Lung (tissue), 12 donors: ENCODE results near the gene TANC1. TPM values are rescaled to one million over a fixed set of nuclear protein-coding genes. Genes with fewer than 3 reads are reported as not detected.

Source experiments
- ATAC-seq: fragments of 200-7000 bp; cut with Tn5 transposase; one replicate; pipeline ENCODE4 v1.9.1; 2020; ENCODE audit warnings: moderate number of reproducible peaks; ENCODE audit not compliant: insufficient read depth, low FRiP score
- DNase-seq, 3 donors: peaks; one replicate each; pipeline ENCODE4 v3.0.0-alpha.2; 2013 to 2017
- H3K27ac ChIP-seq, 2 donors: one replicate each; pipeline ENCODE4 v1.5.1; 2013; ENCODE audit warnings: mild to moderate bottlenecking in 2 of 2, moderate library complexity in 2 of 2, control low read depth in 1 of 2, inconsistent platforms in 1 of 2, low read depth in 1 of 2, low read length in 1 of 2
- H3K27me3 ChIP-seq, 3 donors: one replicate each; pipeline ENCODE4 v1.5.1; 2013; ENCODE audit warnings: low read length in 2 of 3; ENCODE audit not compliant: control insufficient read depth in 3 of 3, insufficient read depth in 3 of 3
- H3K36me3 ChIP-seq, 4 donors: one replicate each; pipeline ENCODE4 v1.5.1; 2013; ENCODE audit warnings: low read length in 4 of 4, mild to moderate bottlenecking in 1 of 4, moderate library complexity in 1 of 4; ENCODE audit not compliant: control insufficient read depth in 4 of 4, insufficient read depth in 4 of 4
- H3K4me1 ChIP-seq, 5 donors: one replicate each; pipeline ENCODE4 v1.5.1; 2013; ENCODE audit warnings: low read length in 5 of 5, mild to moderate bottlenecking in 2 of 5, moderate library complexity in 1 of 5; ENCODE audit not compliant: control insufficient read depth in 5 of 5, insufficient read depth in 5 of 5
- H3K4me3 ChIP-seq: one replicate; pipeline ENCODE4 v1.5.1; 2013; ENCODE audit warnings: mild to moderate bottlenecking, control low read depth, moderate library complexity
- H3K9ac ChIP-seq, 2 donors: one replicate each; pipeline ENCODE4 v1.5.1; 2013; ENCODE audit warnings: low read length in 2 of 2, control low read depth in 1 of 2; ENCODE audit not compliant: insufficient read depth in 1 of 2
- H3K9me3 ChIP-seq, 4 donors: one replicate each; pipeline ENCODE4 v1.5.1; 2013; ENCODE audit warnings: low read length in 3 of 4, mild to moderate bottlenecking in 1 of 4, moderate library complexity in 1 of 4; ENCODE audit not compliant: control insufficient read depth in 4 of 4, insufficient read depth in 3 of 4
- WGBS, 2 donors: extraction: QIAGEN DNeasy Blood & Tissue Kit; methylation state at CpG; one replicate each; pipeline ENCODE4 v1.1.7; 2013; 5-methylcytosine and 5-hydroxymethylcytosine counted together
- polyA plus RNA-seq, 2 donors: library from polyadenylated mRNA; stranded (reverse); fragments of 200-250 nt; gene quantifications; one replicate each; pipeline ENCODE4 v1.2.1, GENCODE V29; 2013
- total RNA-seq, 2 donors: library from RNA; depleted of rRNA in 1 of 2; stranded (reverse); fragments of >200 nt in 1 of 2; gene quantifications; one replicate each; pipeline ENCODE4 v1.2.1, GENCODE V29; 2014 to 2021
- TF ChIP-seq, protein P1 (sequence below): IDR thresholded peaks from 2 replicates; pipeline ENCODE4 v1.5.1; 2012; ENCODE audit warnings: mild to moderate bottlenecking; ENCODE audit errors: control extremely low read depth, extremely low read depth
- donor health status: control.
- donor health status: control.
- donor health status: Bipolar disorder and iron deficiency.
- donor health status: healthy.
- donor health status: DM: yes; HTN: yes; CAD: no.

TANC1 gene
- total and polyA plus RNA-seq, 4 donors: 14.3 to 99.5 (median 37.3) TPM

GRCh38 chr2:158998551-158999248, 30.3 kb downstream of the TANC1 start:
- DNase-seq: peak in 1 of 3 donors; percentile 36

GRCh38 chr2:158999458-158999857, 31.0 kb downstream of the TANC1 start:
- TF ChIP-seq, protein P1, sequence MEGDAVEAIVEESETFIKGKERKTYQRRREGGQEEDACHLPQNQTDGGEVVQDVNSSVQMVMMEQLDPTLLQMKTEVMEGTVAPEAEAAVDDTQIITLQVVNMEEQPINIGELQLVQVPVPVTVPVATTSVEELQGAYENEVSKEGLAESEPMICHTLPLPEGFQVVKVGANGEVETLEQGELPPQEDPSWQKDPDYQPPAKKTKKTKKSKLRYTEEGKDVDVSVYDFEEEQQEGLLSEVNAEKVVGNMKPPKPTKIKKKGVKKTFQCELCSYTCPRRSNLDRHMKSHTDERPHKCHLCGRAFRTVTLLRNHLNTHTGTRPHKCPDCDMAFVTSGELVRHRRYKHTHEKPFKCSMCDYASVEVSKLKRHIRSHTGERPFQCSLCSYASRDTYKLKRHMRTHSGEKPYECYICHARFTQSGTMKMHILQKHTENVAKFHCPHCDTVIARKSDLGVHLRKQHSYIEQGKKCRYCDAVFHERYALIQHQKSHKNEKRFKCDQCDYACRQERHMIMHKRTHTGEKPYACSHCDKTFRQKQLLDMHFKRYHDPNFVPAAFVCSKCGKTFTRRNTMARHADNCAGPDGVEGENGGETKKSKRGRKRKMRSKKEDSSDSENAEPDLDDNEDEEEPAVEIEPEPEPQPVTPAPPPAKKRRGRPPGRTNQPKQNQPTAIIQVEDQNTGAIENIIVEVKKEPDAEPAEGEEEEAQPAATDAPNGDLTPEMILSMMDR: no peak
- DNase-seq (no peak), ATAC-seq (no peak)
- Histone ChIP-seq H3K4me1 (peaks cover 3 to 29% (median 20%) of the 10 kb centered on the region in 5 donors), H3K9me3 (no peaks in the 10 kb centered on the region), H3K9ac (no peak overlapping the region), H3K36me3 (peaks cover 0 to 6% (median 1%) of the 10 kb centered on the region in 4 donors), H3K4me3 (no peak overlapping the region), H3K27me3 (no peaks in the 10 kb centered on the region), H3K27ac (no peak overlapping the region)
- 34 to 44% methylated on average over 4 of the region's 4 CpGs for WGBS, 2 donors

More at GRCh38 chr2:158998551-158999248, 30.3 kb downstream of the TANC1 start:
- 48 to 72% methylated on average over 6 of the region's 6 CpGs for WGBS, 2 donors
- H3K27ac ChIP-seq: peak overlapping the region; percentile 48 to 66
- H3K9me3 ChIP-seq: no peaks in the 10 kb centered on the region
- no peak overlapping the region for H3K4me3 ChIP-seq
- TF ChIP-seq, protein P1: no peak
- peaks cover 0 to 6% (median 1%) of the 10 kb centered on the region in 4 donors for H3K36me3 ChIP-seq
- peaks cover 3 to 37% (median 20%) of the 10 kb centered on the region in 5 donors for H3K4me1 ChIP-seq
- H3K27me3 ChIP-seq: no peaks in the 10 kb centered on the region
- no peak for ATAC-seq
- H3K9ac ChIP-seq: no peak overlapping the region

DNA sequence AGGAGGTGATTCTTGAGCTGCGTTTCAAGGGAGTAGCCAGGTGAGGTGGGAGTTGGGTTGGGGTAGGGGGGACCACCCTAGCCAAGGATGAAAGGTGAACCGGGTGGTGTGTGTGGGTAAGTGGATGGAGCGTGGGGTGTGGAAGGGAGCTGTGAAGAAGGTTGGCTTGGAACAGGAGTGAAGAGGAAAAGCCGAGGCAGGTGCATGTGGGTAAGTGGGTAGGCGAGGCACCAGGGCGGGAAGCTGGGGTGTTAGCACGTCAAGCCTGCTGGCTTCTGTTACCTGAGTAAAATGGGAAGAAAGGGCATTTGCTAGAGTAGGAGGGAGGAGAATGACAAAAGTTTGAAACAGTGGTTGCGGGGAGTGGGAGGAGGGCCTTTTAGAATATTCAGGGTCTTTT, 31.6 kb downstream of the TANC1 start:
- no peak overlapping the region for H3K4me3 ChIP-seq
- H3K4me1 ChIP-seq: peaks cover 0 to 25% (median 20%) of the 10 kb centered on the region in 5 donors
- ATAC-seq: no peak
- no peaks in the 10 kb centered on the region for H3K9me3 ChIP-seq
- no peaks in the 10 kb centered on the region for H3K27me3 ChIP-seq
- TF ChIP-seq, protein P1: no peak
- no peak for DNase-seq
- WGBS, 2 donors: 90 to 94% methylated on average over 8 of the region's 8 CpGs
- H3K27ac ChIP-seq: peak overlapping the region in 1 of 2 donors; percentile 29
- H3K36me3 ChIP-seq: peaks cover 0 to 6% (median 4%) of the 10 kb centered on the region in 4 donors
- no peak overlapping the region for H3K9ac ChIP-seq
